Bronchial epithelial cell (primary cell): ENCODE data around the gene GLIS1. TPM values are rescaled to one million over a fixed set of nuclear protein-coding genes. Genes with fewer than 3 reads are reported as not detected.

Experiments
- DNase-seq: peaks from one replicate; pipeline ENCODE4 v3.0.0-alpha.2; 2010; ENCODE audit warnings: low read depth
- FAIRE-seq: peaks from 2 replicates; lab custom pipeline; 2011; peaks lifted over from hg19 to GRCh38; lab: Jason Lieb, UNC
- H3K27me3 ChIP-seq: 2 replicates; pipeline ENCODE4 v1.5.1; 2011; ENCODE audit warnings: low read length; ENCODE audit not compliant: control insufficient read depth, insufficient read depth
- H3K36me3 ChIP-seq: 2 replicates; pipeline ENCODE4 v1.5.1; 2011; ENCODE audit warnings: low read length; ENCODE audit not compliant: control insufficient read depth, insufficient read depth
- H3K4me3 ChIP-seq: 2 replicates; pipeline ENCODE4 v1.5.1; 2011; ENCODE audit warnings: mild to moderate bottlenecking, low read depth, low read length, control low read depth
- CTCF ChIP-seq: IDR thresholded peaks from 2 replicates; pipeline ENCODE4 v1.5.1; 2011; ENCODE audit warnings: mild to moderate bottlenecking, moderate library complexity, low read length, control low read depth, inconsistent platforms; ENCODE audit not compliant: insufficient read depth, severe bottlenecking
- total RNA-seq: library from RNA; depleted of rRNA; stranded (reverse); fragments of >200 nt; gene quantifications from 2 replicates; pipeline ENCODE4 v1.2.1, GENCODE V29; 2014

GLIS1 gene
- total RNA-seq, 1 donor from 2014 or later = under 0.01 TPM

DNA sequence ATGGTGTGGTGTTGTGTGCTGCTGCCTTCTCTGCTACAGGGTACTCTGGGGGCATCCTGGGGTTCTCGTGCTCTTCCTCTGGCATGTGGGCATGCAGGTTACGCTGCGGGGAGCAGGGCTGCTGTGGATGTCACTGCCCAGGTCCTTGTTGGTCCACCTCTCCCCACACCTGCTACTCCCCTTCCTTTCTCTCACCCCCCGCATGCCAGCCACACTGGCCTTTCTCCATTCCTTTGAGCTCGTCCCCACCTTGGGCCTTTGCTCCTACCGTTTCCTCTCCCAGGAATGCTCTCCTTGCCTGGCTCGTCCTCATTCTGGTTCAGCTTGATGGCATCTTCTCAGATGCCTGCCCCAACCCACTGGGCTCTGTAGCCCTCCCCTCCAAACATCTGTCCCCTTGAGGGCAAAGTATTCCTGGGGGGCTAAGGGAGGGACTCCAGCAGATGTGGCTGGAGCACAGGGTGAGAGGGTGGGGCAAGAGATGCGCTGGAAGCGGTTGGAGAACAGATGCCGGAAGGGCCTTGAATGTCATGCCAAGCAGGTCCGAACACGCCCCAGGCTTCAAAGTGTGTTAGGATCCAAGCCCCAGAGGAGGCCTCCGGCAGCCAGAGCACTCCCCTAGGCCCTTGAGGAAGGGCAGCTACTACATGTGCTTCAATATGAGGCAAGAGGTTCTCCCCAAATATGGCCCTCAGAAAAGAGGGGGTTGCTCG, 256.4 kb downstream of the GLIS1 start:
- Histone ChIP-seq H3K36me3 (no peaks in the 10 kb centered on the region), H3K4me3 (no peak overlapping the region), H3K27me3 (peaks cover 4% of the 10 kb centered on the region)
- DNase-seq = peak; percentile 37
- TF ChIP-seq CTCF = no peak
- FAIRE-seq = no peak

- Histone ChIP-seq H3K36me3 (no peaks in the 10 kb centered on the region), H3K4me3 (no peak overlapping the region), H3K27me3 (peaks cover 2% of the 10 kb centered on the region)
- no peak for DNase-seq
- no peak for TF ChIP-seq CTCF
- peak; percentile 91 for FAIRE-seq
Measured at GRCh38 chr1:53481456-53481855, 257.5 kb downstream of the GLIS1 start.

- H3K36me3 ChIP-seq = no peaks in the 10 kb centered on the region
- H3K27me3 ChIP-seq = peaks cover 2% of the 10 kb centered on the region
- TF ChIP-seq CTCF = no peak
- FAIRE-seq (no peak), DNase-seq (no peak)
- H3K4me3 ChIP-seq = no peak overlapping the region
Measured at GRCh38 chr1:53480678-53481077, 258.3 kb downstream of the GLIS1 start.

DNA sequence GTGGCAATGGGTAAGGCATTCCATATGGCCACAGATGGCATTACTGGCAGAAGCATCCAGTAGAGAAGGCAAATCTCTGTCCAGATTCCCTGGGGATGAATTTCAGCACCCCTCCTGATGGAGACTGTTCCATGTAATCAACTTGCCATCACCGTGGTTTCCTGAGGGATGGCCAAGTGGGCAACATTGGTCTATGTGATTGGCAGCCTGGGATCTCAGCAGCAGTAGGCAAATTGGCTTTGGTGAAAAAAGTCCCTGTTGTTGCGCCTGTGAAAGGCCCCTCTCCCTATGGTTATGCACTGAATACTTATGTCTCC, 260.5 kb downstream of the GLIS1 start:
- FAIRE-seq (no peak), DNase-seq (no peak)
- TF ChIP-seq CTCF = no peak
- no peaks in the 10 kb centered on the region for H3K36me3 ChIP-seq
- H3K27me3 ChIP-seq = peaks cover 2% of the 10 kb centered on the region
- no peak overlapping the region for H3K4me3 ChIP-seq

- DNase-seq = no peak
- no peak for FAIRE-seq
- no peak for TF ChIP-seq CTCF
Measured at GRCh38 chr1:53477651-53478501, 261.1 kb downstream of the GLIS1 start.

More at GRCh38 chr1:53477651-53478501, 261.1 kb downstream of the GLIS1 start:
- H3K4me3 ChIP-seq = no peak overlapping the region
- H3K36me3 ChIP-seq = no peaks in the 10 kb centered on the region
- peaks cover 2% of the 10 kb centered on the region for H3K27me3 ChIP-seq
